Heart left ventricle (tissue), 16 donors: Measurements from ENCODE around the gene RAC3. TPM values are rescaled to one million over a fixed set of nuclear protein-coding genes. Genes with fewer than 3 reads are reported as not detected.
A peak's percentile ranks its signal among the peaks of the same experiment; 100 is the strongest.

Experiments
- ATAC-seq, 4 donors: fragments of 200-7000 bp; cut with Tn5 transposase; one replicate each; pipeline ENCODE4 v1.9.1; 2020 to 2022; ENCODE audit warnings: moderate library complexity in 4 of 4, mild to moderate bottlenecking in 3 of 4, moderate number of reproducible peaks in 1 of 4
- DNase-seq, 5 donors: peaks; one replicate each; pipeline ENCODE4 v3.0.0-alpha.2; 2020
- H3K27ac ChIP-seq, 12 donors: fragments of 200-600 bp; sonication (generic) in 4 of 12; one replicate each; pipeline versions ENCODE4 v1.5.0 to v1.8.0; 2016 to 2022; ENCODE audit warnings: mild to moderate bottlenecking in 2 of 12
- H3K27me3 ChIP-seq, 9 donors: fragments of 200-600 bp; sonication (generic) in 2 of 9; one replicate each; pipeline versions ENCODE4 v1.5.1 to v1.8.0; 2016 to 2022; ENCODE audit warnings: mild to moderate bottlenecking in 3 of 9
- H3K36me3 ChIP-seq, 9 donors: fragments of 200-600 bp; sonication (generic) in 2 of 9; one replicate each; pipeline versions ENCODE4 v1.5.0 to v1.8.0; 2018 to 2022; ENCODE audit warnings: mild to moderate bottlenecking in 2 of 9
- H3K4me1 ChIP-seq, 12 donors: fragments of 200-600 bp; sonication (generic) in 4 of 12; one replicate each; pipeline versions ENCODE4 v1.5.0 to v1.8.0; 2016 to 2022; ENCODE audit warnings: mild to moderate bottlenecking in 3 of 12
- H3K4me3 ChIP-seq, 12 donors: fragments of 200-600 bp; sonication (generic) in 4 of 12; one replicate each; pipeline versions ENCODE4 v1.5.0 to v1.8.0; 2017 to 2022; ENCODE audit warnings: mild to moderate bottlenecking in 9 of 12, moderate library complexity in 4 of 12
- H3K9me3 ChIP-seq, 12 donors: fragments of 200-600 bp; sonication (generic) in 4 of 12; one replicate each; pipeline versions ENCODE4 v1.5.0 to v1.8.0; 2016 to 2022; ENCODE audit warnings: mild to moderate bottlenecking in 1 of 12
- CTCF ChIP-seq, 12 donors: fragments of 200-600 bp; sonication (generic) in 4 of 12; IDR thresholded peaks; one replicate each; pipeline versions ENCODE4 v1.5.0 to v1.8.0; 2018 to 2022; ENCODE audit warnings: antibody characterized with exemption in 12 of 12, mild to moderate bottlenecking in 5 of 12
- POLR2A ChIP-seq, 2 donors: fragments of 450-650 bp; IDR thresholded peaks; one replicate each; pipeline ENCODE4 v1.6.1; 2017; ENCODE audit warnings: antibody characterized with exemption in 2 of 2, mild to moderate bottlenecking in 2 of 2, moderate library complexity in 2 of 2
- WGBS, 4 donors: extraction: QIAGEN DNeasy Blood & Tissue Kit in 2 of 4; methylation state at CpG; one replicate each; pipeline versions ENCODE4 v1.1.5 to v1.1.7; 2013 to 2018; 5-methylcytosine and 5-hydroxymethylcytosine counted together
- intact Hi-C, 10 donors: fragments of 100-400 bp; cut with DNase I; formaldehyde crosslinking; loops; one replicate each; pipeline versions ENCODE4 v1.11.1 to v1.14.2; 2022
- polyA plus RNA-seq, 2 donors: library from polyadenylated mRNA; stranded (reverse); fragments of 200-250 nt; gene quantifications; one replicate each; pipeline ENCODE4 v1.2.3, GENCODE V29; 2013
- total RNA-seq, 9 donors: library from RNA; depleted of rRNA in 2 of 9; stranded (reverse); fragments of >200 nt in 2 of 9; fragmentation: NEBNext Ultra II Directional in 3 of 9; extraction: Animal tissue kit (Norgen Biotek cat#: 25700) in 3 of 9; gene quantifications; one replicate each; pipeline versions ENCODE4 v1.1.0 to v1.2.4, GENCODE V29; 2016 to 2023
- donor health status: ischemic (EF 13 %, LVEDD 7.1; RV severe dilation, severe dysfunction).
- donor health status: healthy with polysubstance abuse.
- donor health status: DM: no; HTN: yes; CAD: no.
- donor health status: DM: no; HTN: no; CAD: no.
- donor health status: ischemic (EF 25% LVEDD 6.9; RV normal size, moderate dysfunction).
- donor health status: ischemic (EF 25% LVEDD 5.7; RV mildly dilated, moderate dysfunction).
- donor health status: healthy.
- donor health status: DM: yes; HTN: yes; CAD: no.
- donor health status: ischemic (EF 35%, LVEDD 5.7; RV mildly dilated, moderate dysfunction).
- donor health status: nonischemic (EF 11% LVEDD 7.7; RV severe dilation, severe dysfunction).
- donor health status: DM: yes; HTN: yes; CAD: no.
- donor health status: PGD.
- donor health status: ischemic (EF 29% LVEDD 5.4; RV normal size, mild dysfunction).
- donor health status: nonischemic (EF 23%, LVEDD 6.1; RV moderate dilation, normal function).

The RAC3 gene
- total and polyA plus RNA-seq, 11 donors: 0.76 to 2.6 (median 1.5) TPM

GRCh38 chr17:81996757-81997441, 34.6 kb upstream of the RAC3 start:
- intact Hi-C loops: no loop called here
- Histone ChIP-seq H3K9me3 (no peaks in the 10 kb centered on the region), H3K4me3 (no peak overlapping the region), H3K4me1 (peaks cover 0 to 11% (median 7%) of the 10 kb centered on the region in 12 donors), H3K27ac (no peak overlapping the region), H3K36me3 (peaks cover 0 to 15% (median 6%) of the 10 kb centered on the region in 9 donors), H3K27me3 (no peaks in the 10 kb centered on the region)
- no peak for TF ChIP-seq CTCF (IDR thresholded peaks at IDR 0.05)
- no peak for TF ChIP-seq POLR2A (IDR thresholded peaks at IDR 0.05)
- WGBS, 4 donors: 95 to 96% (median 95%) methylated on average over 29 to 30 of the region's 30 CpGs
- DNase-seq (peak in 1 of 5 donors; percentile 61), ATAC-seq (no peak)

- peaks cover 0 to 15% (median 6%) of the 10 kb centered on the region in 9 donors for H3K36me3 ChIP-seq
- TF ChIP-seq CTCF (IDR thresholded peaks at IDR 0.05) (no peak), POLR2A (IDR thresholded peaks at IDR 0.05) (no peak)
- H3K27ac ChIP-seq: no peak overlapping the region
- no peaks in the 10 kb centered on the region for H3K27me3 ChIP-seq
- WGBS, 4 donors: 67 to 80% (median 71%) methylated on average over 7 of the region's 7 CpGs
- peaks cover 0 to 10% (median 2%) of the 10 kb centered on the region in 12 donors for H3K4me1 ChIP-seq
- no peak overlapping the region for H3K4me3 ChIP-seq
- no peaks in the 10 kb centered on the region for H3K9me3 ChIP-seq
- DNase-seq: no peak
- ATAC-seq: no peak
- intact Hi-C loops: no loop called here
These were observed 33.3 kb upstream of the RAC3 start for GRCh38 chr17:81998212-81998611.

GRCh38 chr17:81998691-81999438, 32.6 kb upstream of the RAC3 start:
- 87 to 89% (median 88%) methylated on average over 11 to 14 of the region's 14 CpGs for WGBS, 4 donors
- intact Hi-C loops: no loop called here
- peaks cover 0 to 17% (median 7%) of the 10 kb centered on the region in 12 donors for H3K4me1 ChIP-seq

More at GRCh38 chr17:81998691-81999438, 32.6 kb upstream of the RAC3 start:
- no peak for ATAC-seq
- Histone ChIP-seq H3K4me3 (no peak overlapping the region), H3K27me3 (no peaks in the 10 kb centered on the region), H3K27ac (no peak overlapping the region), H3K36me3 (peaks cover 0 to 15% (median 6%) of the 10 kb centered on the region in 9 donors), H3K9me3 (no peaks in the 10 kb centered on the region)
- no peak for DNase-seq
- TF ChIP-seq POLR2A (IDR thresholded peaks at IDR 0.05) (no peak), CTCF (IDR thresholded peaks at IDR 0.05) (no peak)
